PC-3 (cell line): Measurements from ENCODE around the gene BLCAP. TPM values are rescaled to one million over a fixed set of nuclear protein-coding genes. Genes with fewer than 3 reads are reported as not detected.

Experiments used
- ATAC-seq: fragments of 200-7000 bp; cut with Tn5 transposase; 2 replicates; pipeline ENCODE4 v1.9.1; 2020; ENCODE audit warnings: mild to moderate bottlenecking, moderate library complexity
- BruUV-seq: library from RNA; stranded (reverse); fragments of 400-500 nt; replicated peaks from 2 replicates; lab custom pipeline; 2021; lab: Mats Ljungman, UMichigan
- CTCF ChIA-PET: fragments of 300-600 bp; sonication (Branson Sonifier 250); formaldehyde crosslinking; loops from one replicate; lab custom pipeline; 2022; ENCODE audit warnings: antibody characterized with exemption; lab: Charles Lee
- POLR2A ChIA-PET: fragments of 300-600 bp; sonication (Branson Sonifier 250); formaldehyde crosslinking; loops from one replicate; lab custom pipeline; 2022; ENCODE audit warnings: antibody characterized with exemption; ENCODE audit not compliant: unreplicated experiment; lab: Charles Lee
- DNase-seq: peaks from one replicate; pipeline ENCODE4 v3.0.0-alpha.2; 2015
- H2AFZ ChIP-seq: fragments of 300-600 bp; sonication (generic); 2 replicates; pipeline ENCODE4 v1.6.0; 2016; ENCODE audit warnings: antibody characterized with exemption, low read length
- H3F3A ChIP-seq: fragments of 300-600 bp; sonication (generic); one replicate; pipeline ENCODE4 v1.6.0; 2017; ENCODE audit warnings: antibody characterized with exemption, low read length, control low read depth, mild to moderate bottlenecking; ENCODE audit not compliant: unreplicated experiment
- H3K27ac ChIP-seq: fragments of 300-600 bp; sonication (generic); 2 replicates; pipeline ENCODE4 v1.5.1; 2016; ENCODE audit warnings: mild to moderate bottlenecking, low read length
- H3K27me3 ChIP-seq: fragments of 300-600 bp; sonication (generic); 2 replicates; pipeline ENCODE4 v1.6.1; 2016; ENCODE audit warnings: low read length, mixed read lengths
- H3K36me3 ChIP-seq: fragments of 300-600 bp; sonication (generic); 2 replicates; pipeline ENCODE4 v1.6.1; 2016; ENCODE audit warnings: low read depth, mixed run types, low read length, mixed read lengths
- H3K4me1 ChIP-seq: fragments of 300-600 bp; sonication (generic); 2 replicates; pipeline ENCODE4 v1.5.1; 2016; ENCODE audit warnings: low read length; ENCODE audit not compliant: insufficient read depth
- H3K4me2 ChIP-seq: fragments of 300-600 bp; sonication (generic); 2 replicates; pipeline ENCODE4 v1.6.0; 2016; ENCODE audit warnings: low read length
- H3K4me3 ChIP-seq: fragments of 300-600 bp; sonication (generic); 2 replicates; pipeline ENCODE4 v1.5.1; 2016; ENCODE audit warnings: mild to moderate bottlenecking, low read length, mixed read lengths
- H3K79me2 ChIP-seq: fragments of 300-600 bp; sonication (generic); 2 replicates; pipeline ENCODE4 v1.6.1; 2017; ENCODE audit warnings: low read length, mixed read lengths
- H3K9ac ChIP-seq: fragments of 300-600 bp; sonication (generic); 2 replicates; pipeline ENCODE4 v1.6.0; 2016; ENCODE audit warnings: mild to moderate bottlenecking, low read length
- H3K9me2 ChIP-seq: fragments of 300-600 bp; sonication (generic); replicated peaks from 2 replicates; pipeline ENCODE4 v1.6.1; 2016; ENCODE audit warnings: mixed run types, low read length, mixed read lengths
- H3K9me3 ChIP-seq: fragments of 300-600 bp; sonication (generic); 2 replicates; pipeline ENCODE4 v1.6.1; 2016; ENCODE audit warnings: low read length, mixed read lengths
- H4K20me1 ChIP-seq: fragments of 300-600 bp; sonication (generic); 2 replicates; pipeline ENCODE4 v1.6.1; 2016; ENCODE audit warnings: low read length, mixed read lengths
- EZH2 ChIP-seq: fragments of 300-600 bp; sonication (generic); IDR thresholded peaks from one replicate; pipeline ENCODE4 v1.6.1; 2017; ENCODE audit warnings: antibody characterized with exemption, mild to moderate bottlenecking, low read length; ENCODE audit not compliant: unreplicated experiment
- EZH2phosphoT487 ChIP-seq: fragments of 300-600 bp; sonication (generic); IDR thresholded peaks from 2 replicates; pipeline ENCODE4 v1.6.1; 2018; ENCODE audit warnings: mild to moderate bottlenecking, antibody characterized with exemption, low read length, borderline replicate concordance
- intact Hi-C: fragments of 100-400 bp; cut with micrococcal nuclease; formaldehyde crosslinking; loops from 2 replicates; pipeline ENCODE4 v1.9.0; 2023
- total RNA-seq: library from RNA; depleted of rRNA; stranded (reverse); fragments of >200 nt; gene quantifications from 2 replicates; pipeline ENCODE4 v1.2.3, GENCODE V29; 2014
- TF ChIP-seq, protein P1 (sequence below): fragments of 300-600 bp; sonication (generic); conservative IDR thresholded peaks from 2 replicates; pipeline ENCODE4 v1.5.1; 2017; ENCODE audit warnings: antibody characterized with exemption, low read depth, mild to moderate bottlenecking, low read length

The BLCAP gene
- total RNA-seq, 1 experiment from 2014 or later, result 100 TPM

DNA sequence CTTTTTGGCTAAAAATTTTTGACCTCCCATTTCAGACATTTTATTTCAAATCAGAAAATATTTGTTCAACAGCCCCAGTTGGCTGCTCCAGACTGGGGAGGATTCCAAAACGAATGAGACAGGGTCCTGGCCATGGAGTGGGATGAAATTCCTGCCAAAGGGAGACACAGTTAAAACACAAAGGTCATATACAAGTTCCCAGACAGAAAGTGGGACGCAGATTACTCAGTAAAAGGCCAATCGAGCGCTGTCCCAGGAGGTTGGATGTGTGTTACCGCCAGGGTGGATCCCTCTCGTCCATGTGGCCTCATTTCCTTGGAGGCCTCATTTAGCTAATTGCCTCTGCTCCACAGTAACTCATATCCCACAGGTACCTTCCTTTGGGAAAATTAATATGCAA, 48.4 kb downstream of the BLCAP start:
- Histone ChIP-seq H3K9me3 (no peaks in the 10 kb centered on the region), H3K4me2 (no peak overlapping the region), H3K27me3 (peaks cover 55% of the 10 kb centered on the region), H2AFZ (no peak overlapping the region), H3K9me2 (no peaks in the 10 kb centered on the region), H3K27ac (no peak overlapping the region), H3K9ac (no peak overlapping the region), H3K36me3 (no peaks in the 10 kb centered on the region), H3K4me1 (no peaks in the 10 kb centered on the region), H3F3A (no peaks in the 10 kb centered on the region), H3K79me2 (no peaks in the 10 kb centered on the region), H3K4me3 (no peak overlapping the region), H4K20me1 (no peaks in the 10 kb centered on the region)
- CTCF ChIA-PET, result no interaction called here
- POLR2A ChIA-PET, result no interaction called here
- DNase-seq (no peak), ATAC-seq (no peak)
- TF ChIP-seq EZH2phosphoT487, result no peak
- TF ChIP-seq, protein P1, sequence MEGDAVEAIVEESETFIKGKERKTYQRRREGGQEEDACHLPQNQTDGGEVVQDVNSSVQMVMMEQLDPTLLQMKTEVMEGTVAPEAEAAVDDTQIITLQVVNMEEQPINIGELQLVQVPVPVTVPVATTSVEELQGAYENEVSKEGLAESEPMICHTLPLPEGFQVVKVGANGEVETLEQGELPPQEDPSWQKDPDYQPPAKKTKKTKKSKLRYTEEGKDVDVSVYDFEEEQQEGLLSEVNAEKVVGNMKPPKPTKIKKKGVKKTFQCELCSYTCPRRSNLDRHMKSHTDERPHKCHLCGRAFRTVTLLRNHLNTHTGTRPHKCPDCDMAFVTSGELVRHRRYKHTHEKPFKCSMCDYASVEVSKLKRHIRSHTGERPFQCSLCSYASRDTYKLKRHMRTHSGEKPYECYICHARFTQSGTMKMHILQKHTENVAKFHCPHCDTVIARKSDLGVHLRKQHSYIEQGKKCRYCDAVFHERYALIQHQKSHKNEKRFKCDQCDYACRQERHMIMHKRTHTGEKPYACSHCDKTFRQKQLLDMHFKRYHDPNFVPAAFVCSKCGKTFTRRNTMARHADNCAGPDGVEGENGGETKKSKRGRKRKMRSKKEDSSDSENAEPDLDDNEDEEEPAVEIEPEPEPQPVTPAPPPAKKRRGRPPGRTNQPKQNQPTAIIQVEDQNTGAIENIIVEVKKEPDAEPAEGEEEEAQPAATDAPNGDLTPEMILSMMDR, result no peak
- TF ChIP-seq EZH2, result no peak
- intact Hi-C loops, result no loop called here
- BruUV-seq, result no TSS peak

DNA sequence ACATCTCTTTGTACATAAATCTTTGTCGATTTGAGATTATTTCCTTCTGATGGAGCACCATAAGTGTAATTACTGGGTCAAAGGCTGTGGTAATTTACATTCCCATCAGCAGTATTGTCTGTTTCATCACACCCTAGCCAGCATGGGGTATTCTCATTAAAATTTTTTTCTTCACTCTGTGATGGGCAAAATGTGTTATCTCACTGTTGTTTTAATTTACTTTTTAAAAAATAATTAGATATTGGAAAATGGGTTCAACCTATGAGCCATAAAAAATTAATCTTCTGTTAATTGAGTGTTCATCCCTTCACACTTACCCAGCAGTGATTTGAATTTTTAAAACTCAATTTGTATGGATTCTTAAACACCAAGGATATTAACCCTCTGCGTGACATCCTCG, 50.6 kb downstream of the BLCAP start:
- intact Hi-C loops, result no loop called here
- Histone ChIP-seq H3K36me3 (no peaks in the 10 kb centered on the region), H3K79me2 (no peaks in the 10 kb centered on the region), H3K27ac (no peak overlapping the region), H3K9me3 (no peaks in the 10 kb centered on the region), H3K4me2 (no peak overlapping the region), H3K4me1 (no peaks in the 10 kb centered on the region), H3K9me2 (no peaks in the 10 kb centered on the region), H2AFZ (no peak overlapping the region), H3K4me3 (no peak overlapping the region), H3F3A (no peaks in the 10 kb centered on the region), H3K27me3 (peaks cover 55% of the 10 kb centered on the region), H4K20me1 (no peaks in the 10 kb centered on the region), H3K9ac (no peak overlapping the region)
- ATAC-seq (no peak), DNase-seq (no peak)
- no TSS peak for BruUV-seq
- POLR2A ChIA-PET, result no interaction called here
- TF ChIP-seq EZH2phosphoT487 (no peak), EZH2 (no peak)
- CTCF ChIA-PET, result no interaction called here

DNA sequence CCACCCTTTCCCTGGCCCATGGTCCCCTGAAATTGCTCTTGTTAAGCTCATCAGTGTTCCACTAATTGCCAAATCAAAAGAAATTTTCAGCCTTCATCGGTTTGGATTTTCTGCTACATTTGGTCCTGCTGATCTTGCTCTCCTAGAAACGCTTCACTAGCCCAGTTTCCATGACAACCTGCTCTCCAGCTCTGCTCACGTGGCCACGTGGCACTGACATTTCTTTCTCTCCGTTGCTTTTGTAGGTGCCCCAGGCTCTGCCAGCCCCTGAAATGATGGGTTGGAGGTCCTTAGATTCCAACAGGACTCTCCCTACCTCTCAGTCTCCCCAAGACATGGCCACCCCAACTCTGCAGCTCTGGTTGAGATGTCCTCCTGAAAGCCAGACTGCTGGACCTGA, 52.4 kb downstream of the BLCAP start:
- POLR2A ChIA-PET, result no interaction called here
- peaks cover 48% of the 10 kb centered on the region for H3K27me3 ChIP-seq
- DNase-seq, result no peak

More for the DNA sequence above, 52.4 kb downstream of the BLCAP start:
- Histone ChIP-seq H3K79me2 (no peaks in the 10 kb centered on the region), H3F3A (no peaks in the 10 kb centered on the region), H3K9ac (no peak overlapping the region), H3K36me3 (no peaks in the 10 kb centered on the region), H4K20me1 (no peaks in the 10 kb centered on the region), H3K4me2 (no peak overlapping the region), H3K27ac (no peak overlapping the region), H3K4me1 (no peaks in the 10 kb centered on the region), H3K9me3 (no peaks in the 10 kb centered on the region), H2AFZ (no peak overlapping the region), H3K4me3 (no peak overlapping the region), H3K9me2 (no peaks in the 10 kb centered on the region)
- ATAC-seq, result no peak
- CTCF ChIA-PET, result no interaction called here
- no TSS peak for BruUV-seq
- TF ChIP-seq EZH2phosphoT487, result no peak
- TF ChIP-seq, protein P1, result no peak
- no peak for TF ChIP-seq EZH2
- intact Hi-C loops, result no loop called here
